ENCODE measurements around the gene ARMC9.
"Not testable (repeated sequence)": the region's sequence is repeated elsewhere in the genome, so short reads cannot be mapped to it uniquely, and the experiment has no call there.

The ARMC9 gene

GRCh38 chr2:231250698-231251097 is 52.3 kb downstream of the ARMC9 start:
- no peak for DNase-seq (ENCODE audit: extremely low spot score)
- POLR2A ChIA-PET: no interaction called here
- CTCF ChIA-PET: interaction anchor here (0.8 to 3.0 kb wide), 2 partner anchors 9 to 22 kb away, joined by 3 to 11 read pairs; no protein-coding TSS in a partner anchor
- TF ChIP-seq, protein P1, sequence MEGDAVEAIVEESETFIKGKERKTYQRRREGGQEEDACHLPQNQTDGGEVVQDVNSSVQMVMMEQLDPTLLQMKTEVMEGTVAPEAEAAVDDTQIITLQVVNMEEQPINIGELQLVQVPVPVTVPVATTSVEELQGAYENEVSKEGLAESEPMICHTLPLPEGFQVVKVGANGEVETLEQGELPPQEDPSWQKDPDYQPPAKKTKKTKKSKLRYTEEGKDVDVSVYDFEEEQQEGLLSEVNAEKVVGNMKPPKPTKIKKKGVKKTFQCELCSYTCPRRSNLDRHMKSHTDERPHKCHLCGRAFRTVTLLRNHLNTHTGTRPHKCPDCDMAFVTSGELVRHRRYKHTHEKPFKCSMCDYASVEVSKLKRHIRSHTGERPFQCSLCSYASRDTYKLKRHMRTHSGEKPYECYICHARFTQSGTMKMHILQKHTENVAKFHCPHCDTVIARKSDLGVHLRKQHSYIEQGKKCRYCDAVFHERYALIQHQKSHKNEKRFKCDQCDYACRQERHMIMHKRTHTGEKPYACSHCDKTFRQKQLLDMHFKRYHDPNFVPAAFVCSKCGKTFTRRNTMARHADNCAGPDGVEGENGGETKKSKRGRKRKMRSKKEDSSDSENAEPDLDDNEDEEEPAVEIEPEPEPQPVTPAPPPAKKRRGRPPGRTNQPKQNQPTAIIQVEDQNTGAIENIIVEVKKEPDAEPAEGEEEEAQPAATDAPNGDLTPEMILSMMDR (IDR thresholded peaks at IDR 0.05; ENCODE audit: control extremely low read depth, extremely low read depth, low read depth, missing control alignments): no peak

- CTCF ChIA-PET: interaction anchor here (0.8 to 1.6 kb wide), 6 partner anchors 9 to 159 kb away, joined by 3 to 6 read pairs (median 4); no protein-coding TSS in a partner anchor
- DNase-seq (ENCODE audit: extremely low spot score); POLR2A ChIA-PET: not testable (repeated sequence)
These were observed 54.9 kb downstream of the ARMC9 start for GRCh38 chr2:231253292-231253691.

DNA sequence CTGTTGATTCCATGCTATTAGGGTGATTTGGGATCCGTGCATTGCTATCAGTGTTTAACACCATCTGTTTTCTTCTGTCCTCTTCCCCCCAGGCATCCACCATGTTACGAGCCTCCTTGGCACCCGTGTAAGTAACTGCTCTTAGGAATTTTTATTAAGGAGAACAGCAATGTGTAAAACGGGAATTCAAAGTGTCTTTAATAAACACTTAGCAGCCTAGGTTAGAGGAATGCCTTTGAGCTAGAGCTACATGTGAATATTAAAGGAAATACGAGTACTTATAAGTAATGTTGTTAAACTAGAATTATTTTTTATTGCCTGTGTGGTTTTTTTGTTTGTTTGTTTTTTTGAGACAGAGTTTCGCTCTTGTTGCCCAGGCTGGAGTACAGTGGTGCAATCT is 58.1 kb downstream of the ARMC9 start:
- ChIA-PET CTCF (interaction anchor here (1.3 kb wide), 1 partner anchor 149 kb away, joined by 3 read pairs; no protein-coding TSS in a partner anchor), POLR2A (no interaction called here)
- TF ChIP-seq, protein P1 (IDR thresholded peaks at IDR 0.05; ENCODE audit: control extremely low read depth, extremely low read depth, low read depth, missing control alignments): no peak
- DNase-seq (ENCODE audit: extremely low spot score): no peak

DNA sequence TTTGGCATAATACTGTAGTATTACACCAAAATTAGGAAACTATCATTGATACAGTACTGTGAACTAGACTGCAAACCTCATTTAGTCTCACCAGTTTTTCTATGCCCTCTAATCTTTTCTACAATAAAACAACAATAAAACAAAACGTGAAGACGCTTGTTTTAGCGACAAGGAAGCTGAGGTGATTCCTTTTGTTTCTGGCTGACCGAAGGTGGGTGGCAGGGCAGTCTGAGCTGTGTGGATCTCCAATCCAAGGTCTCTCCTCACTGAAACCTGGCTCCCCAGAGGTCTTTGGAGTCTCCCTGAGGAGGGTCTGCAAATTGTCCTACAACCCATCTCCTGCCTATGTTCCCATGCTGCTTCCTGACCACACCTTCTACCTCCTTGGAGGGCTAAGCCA is 59.3 kb downstream of the ARMC9 start:
- TF ChIP-seq, protein P1 (IDR thresholded peaks at IDR 0.05; ENCODE audit: control extremely low read depth, extremely low read depth, low read depth, missing control alignments): no peak
- CTCF ChIA-PET: interaction anchor here (1.1 kb wide), 1 partner anchor 10 kb away, joined by 3 read pairs; no protein-coding TSS in a partner anchor

DNA sequence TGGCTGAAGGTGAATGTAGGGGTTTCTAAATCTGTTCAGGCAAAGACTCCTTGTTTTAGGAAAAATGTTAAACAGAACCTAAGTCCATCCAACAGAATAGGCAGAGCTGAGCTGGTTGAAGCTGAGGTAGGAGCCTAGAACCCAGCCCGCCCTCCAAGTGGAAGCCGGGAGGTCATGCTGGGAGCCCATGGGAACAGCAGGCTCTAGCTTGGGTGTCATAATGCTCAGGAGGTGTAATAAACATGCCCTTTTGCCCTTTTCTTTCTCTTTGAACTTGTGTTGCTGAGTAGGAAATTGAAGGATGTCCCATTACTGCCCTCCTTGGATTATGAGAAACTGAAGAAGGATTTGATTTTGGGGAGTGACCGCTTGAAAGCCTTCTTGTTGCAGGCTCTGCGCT is 60.3 kb downstream of the ARMC9 start:
- CTCF ChIA-PET: interaction anchor here (1.1 kb wide), 1 partner anchor 11 kb away, joined by 3 read pairs; no protein-coding TSS in a partner anchor
- TF ChIP-seq, protein P1 (IDR thresholded peaks at IDR 0.05; ENCODE audit: control extremely low read depth, extremely low read depth, low read depth, missing control alignments): no peak
- DNase-seq (ENCODE audit: extremely low spot score): no peak
- POLR2A ChIA-PET: no interaction called here

More for the DNA sequence above, 59.3 kb downstream of the ARMC9 start:
- no peak for DNase-seq (ENCODE audit: extremely low spot score)
- POLR2A ChIA-PET: no interaction called here

DNA sequence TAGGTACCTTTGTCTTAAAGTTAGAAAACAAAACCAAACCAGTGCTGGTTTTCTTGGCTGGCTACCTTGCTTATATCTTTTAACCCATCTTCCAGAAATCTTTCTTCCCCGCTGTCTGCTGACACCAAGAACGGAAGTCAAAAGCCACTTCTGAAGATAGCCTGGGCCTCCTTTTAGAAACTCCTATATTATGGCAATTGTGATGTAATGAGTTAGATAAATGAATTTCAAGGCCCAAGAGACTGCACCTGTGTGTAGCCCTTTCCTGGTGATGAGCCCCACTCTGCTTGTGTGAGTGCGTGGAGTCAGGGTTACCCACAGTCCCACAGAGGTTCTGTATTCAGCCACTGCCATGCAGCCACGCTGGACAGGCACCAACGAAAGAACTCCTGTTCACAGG is 60.7 kb downstream of the ARMC9 start:
- CTCF ChIA-PET: interaction anchor here (0.9 kb wide), 1 partner anchor 9 kb away, joined by 3 read pairs; no protein-coding TSS in a partner anchor
- no peak for DNase-seq (ENCODE audit: extremely low spot score)
- TF ChIP-seq, protein P1 (IDR thresholded peaks at IDR 0.05; ENCODE audit: control extremely low read depth, extremely low read depth, low read depth, missing control alignments): no peak
- POLR2A ChIA-PET: no interaction called here

DNA sequence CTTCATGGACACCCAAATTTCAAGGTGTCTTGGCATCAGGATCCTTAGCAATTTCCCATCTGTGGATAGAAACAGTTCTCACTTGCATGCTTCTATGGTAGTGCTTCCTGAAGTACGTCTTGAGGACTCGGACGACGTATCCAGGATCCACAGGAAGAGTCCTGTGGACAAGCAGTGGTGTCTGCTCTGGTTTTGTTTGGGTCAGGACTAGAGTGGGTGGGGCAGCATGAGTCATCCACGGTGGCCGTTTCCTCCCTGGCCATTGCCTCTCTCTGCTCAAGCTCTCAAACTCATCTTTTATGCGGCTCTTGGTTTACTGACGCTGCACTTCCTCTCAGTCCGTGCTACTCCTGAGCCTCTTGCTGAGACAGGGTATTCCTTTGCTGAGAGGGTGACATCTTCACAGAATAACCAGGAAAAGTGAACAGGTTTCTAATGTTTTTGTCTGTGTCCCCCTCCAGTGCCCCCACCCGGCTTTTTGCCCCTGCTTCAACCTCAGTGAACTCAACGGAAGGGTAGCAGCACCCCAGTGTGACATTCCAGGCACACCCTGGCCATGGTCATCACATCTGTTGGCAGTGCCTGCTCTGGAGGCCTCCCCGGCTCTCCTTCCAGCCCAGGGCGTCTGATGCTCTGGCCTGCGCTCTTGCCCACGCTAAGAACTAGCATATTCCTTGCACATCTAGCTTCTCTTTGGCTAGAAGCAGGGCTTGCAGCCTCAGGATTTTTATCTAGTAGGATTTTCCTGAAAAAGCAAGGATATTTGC is 62.2 kb downstream of the ARMC9 start:
- POLR2A ChIA-PET: no interaction called here
- CTCF ChIA-PET: interaction anchor here (1.1 to 1.4 kb wide), 3 partner anchors 12 to 36 kb away, joined by 3 read pairs; no protein-coding TSS in a partner anchor
- TF ChIP-seq, protein P1 (IDR thresholded peaks at IDR 0.05; ENCODE audit: control extremely low read depth, extremely low read depth, low read depth, missing control alignments): no peak
- no peak for DNase-seq (ENCODE audit: extremely low spot score)

Data from GM10248 (cell line).